KBM-7 (cell line): ENCODE measurements around the gene IRF2BP1.
"Not testable (repeated sequence)": the region's sequence is repeated elsewhere in the genome, so short reads cannot be mapped to it uniquely, and the experiment has no call there.

ENCODE experiments used
- DNase-seq: peaks from one replicate; pipeline ENCODE4 v3.0.0-alpha.2; 2015
- in situ Hi-C: fragments of 300-500 bp; cut with MboI; formaldehyde crosslinking; loops from 2 replicates; pipeline ENCODE4 v1.14.3; 2020; ENCODE audit warnings: low sequenced_read_pairs, low pct_unique_long_range_greater_than_20kb, mixed read lengths

IRF2BP1 gene

GRCh38 chr19:45883586-45883880, 2.4 kb downstream of the IRF2BP1 start:
- in situ Hi-C loops, result no loop called here
- no peak for DNase-seq

GRCh38 chr19:45882652-45883585, 3.0 kb downstream of the IRF2BP1 start:
- peak; percentile 98 for DNase-seq
- in situ Hi-C loops, result no loop called here

- no peak for DNase-seq
- in situ Hi-C loops, result no loop called here
Measured at GRCh38 chr19:45881909-45882528, 3.9 kb downstream of the IRF2BP1 start.

DNA sequence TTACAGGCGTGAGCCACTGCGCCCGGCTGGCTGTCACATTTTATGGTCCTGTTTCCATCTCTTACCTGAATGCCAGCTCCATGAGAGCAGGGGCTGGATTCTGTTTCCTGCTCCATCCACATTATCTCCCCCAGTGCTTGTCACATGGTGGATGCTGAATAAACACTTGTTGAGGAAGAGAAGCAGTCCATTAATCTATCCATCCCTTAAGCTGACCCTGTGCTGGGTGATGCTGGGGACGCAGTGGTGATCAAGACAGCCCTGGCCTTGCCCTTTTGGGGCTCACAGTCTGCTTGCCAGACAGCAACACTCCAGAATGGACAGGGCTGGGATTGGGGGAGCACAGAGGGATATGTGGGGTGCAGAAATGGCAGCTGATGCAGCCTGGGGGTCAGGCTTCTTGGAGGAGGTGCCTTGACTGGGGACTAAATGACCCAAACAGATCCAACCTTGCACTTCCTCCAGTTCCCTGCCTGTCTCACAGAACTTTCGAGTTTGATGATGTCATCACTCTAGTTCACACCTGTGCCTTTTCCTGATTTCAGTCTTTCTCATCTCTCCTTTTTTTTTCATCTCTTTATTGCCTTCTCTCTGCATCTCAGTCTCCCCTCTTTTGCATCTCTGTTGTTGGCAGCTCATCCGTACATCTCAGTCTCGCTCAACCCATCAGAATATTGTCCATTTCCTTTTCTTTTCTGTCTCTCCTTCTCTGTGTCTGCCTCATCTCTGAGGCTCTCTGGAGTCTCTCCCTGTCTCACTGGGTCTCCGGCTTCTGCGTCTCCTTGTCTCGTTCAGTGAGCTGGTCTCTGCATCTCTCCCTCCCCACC, 4.6 kb downstream of the IRF2BP1 start:
- in situ Hi-C loops, result no loop called here
- no peak for DNase-seq

GRCh38 chr19:45879971-45880370, 6.0 kb downstream of the IRF2BP1 start:
- in situ Hi-C loops, result no loop called here
- no peak for DNase-seq

- no peak for DNase-seq
- in situ Hi-C loops, result no loop called here
Measured at GRCh38 chr19:45879055-45879454, 6.9 kb downstream of the IRF2BP1 start.

DNA sequence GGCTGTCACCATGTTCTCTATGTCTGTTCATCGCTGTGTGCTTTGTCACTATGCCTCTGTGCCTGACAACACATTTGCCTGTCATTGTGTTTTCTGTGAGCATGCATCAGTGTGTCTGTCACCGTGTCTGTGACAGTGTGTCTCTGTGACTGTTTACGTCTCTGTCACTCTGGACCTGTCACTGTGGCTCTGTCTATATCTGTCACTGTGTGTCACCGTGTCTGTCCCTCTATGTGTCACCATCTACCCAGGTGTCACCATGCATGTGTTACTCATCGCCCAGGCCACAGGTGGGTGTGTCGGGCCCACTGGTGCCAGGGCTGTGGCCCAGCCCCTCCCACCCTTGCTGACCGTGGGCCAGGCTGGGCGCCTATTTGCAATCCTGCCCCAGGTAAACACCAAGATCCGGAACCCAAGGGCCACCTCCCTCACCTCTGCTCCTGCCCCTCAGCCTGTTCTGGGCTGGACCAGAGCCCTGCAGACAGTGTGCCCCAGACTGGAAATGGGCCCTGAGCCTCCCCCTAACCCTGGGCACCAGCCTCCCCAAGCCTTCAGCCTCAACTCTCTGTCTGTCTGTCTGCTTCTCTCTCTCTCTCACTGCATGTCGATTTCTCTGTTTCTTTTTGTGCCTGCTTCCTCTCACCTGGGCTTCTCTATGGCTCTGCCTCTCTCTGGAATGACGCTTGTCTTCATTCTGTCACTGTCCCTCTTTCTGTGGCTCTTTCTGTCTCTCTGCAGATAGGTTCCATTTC, 7.7 kb downstream of the IRF2BP1 start:
- in situ Hi-C loops, result no loop called here
- DNase-seq, result no peak

DNA sequence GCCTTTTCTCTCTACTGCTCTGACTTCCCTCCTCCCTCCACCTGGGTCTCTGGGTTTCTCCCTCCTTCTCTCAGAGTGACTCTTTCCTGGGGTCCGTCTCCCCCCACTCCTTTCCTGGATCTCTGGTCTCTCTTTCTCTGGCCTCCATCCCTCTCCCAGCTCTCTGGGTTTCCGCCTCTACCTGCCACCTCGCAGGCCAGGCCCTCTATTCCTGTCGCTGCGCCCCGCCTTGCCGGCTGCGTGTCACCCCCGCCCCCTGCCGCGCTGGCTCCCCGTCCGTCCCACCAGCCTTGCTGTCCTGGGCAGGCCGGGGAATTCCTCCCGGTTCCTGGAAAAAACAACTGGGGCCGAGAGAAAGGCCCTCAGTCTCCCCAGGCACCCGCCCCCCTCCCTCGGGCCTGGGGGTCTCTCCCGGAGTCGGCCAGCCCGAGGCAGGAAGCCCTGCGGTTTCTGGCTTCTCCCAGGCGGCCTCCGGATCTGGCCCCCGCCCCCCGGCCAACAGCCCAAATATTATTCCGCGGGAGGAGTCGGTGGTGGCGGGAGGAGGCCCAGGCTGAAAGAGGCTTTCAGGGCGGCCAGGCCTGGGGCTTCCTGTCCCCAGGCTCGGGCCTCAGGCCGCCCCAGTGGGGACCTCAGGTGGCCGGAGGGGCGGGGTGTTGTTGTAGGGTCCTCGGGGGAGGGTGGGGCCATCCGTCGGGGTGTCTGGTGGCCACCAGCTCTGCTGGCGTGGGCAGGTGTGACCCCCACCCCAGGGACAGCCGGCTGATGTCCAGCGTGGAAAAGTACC, 9.3 kb downstream of the IRF2BP1 start:
- DNase-seq, result peak; percentile 70
- in situ Hi-C loops, result no loop called here

DNA sequence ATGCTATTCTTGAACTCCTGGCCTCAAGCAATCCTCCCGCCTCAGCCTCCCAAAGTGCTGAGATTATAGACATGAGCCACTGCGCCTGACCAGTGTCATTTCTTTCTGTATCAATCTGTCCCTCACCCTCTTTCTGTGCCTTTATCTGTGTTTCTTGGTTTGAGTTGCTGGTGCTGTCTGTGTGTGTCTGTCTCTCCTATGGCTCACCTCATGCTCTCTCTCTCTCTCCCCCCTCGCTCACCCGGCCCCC, 9.9 kb downstream of the IRF2BP1 start:
- in situ Hi-C loops, result no loop called here
- no peak for DNase-seq

GRCh38 chr19:45874620-45874966, 11.3 kb downstream of the IRF2BP1 start:
- no peak for DNase-seq
- in situ Hi-C loops, result no loop called here

GRCh38 chr19:45873219-45873772, 12.6 kb downstream of the IRF2BP1 start:
- no peak for DNase-seq
- in situ Hi-C loops, result no loop called here

DNA sequence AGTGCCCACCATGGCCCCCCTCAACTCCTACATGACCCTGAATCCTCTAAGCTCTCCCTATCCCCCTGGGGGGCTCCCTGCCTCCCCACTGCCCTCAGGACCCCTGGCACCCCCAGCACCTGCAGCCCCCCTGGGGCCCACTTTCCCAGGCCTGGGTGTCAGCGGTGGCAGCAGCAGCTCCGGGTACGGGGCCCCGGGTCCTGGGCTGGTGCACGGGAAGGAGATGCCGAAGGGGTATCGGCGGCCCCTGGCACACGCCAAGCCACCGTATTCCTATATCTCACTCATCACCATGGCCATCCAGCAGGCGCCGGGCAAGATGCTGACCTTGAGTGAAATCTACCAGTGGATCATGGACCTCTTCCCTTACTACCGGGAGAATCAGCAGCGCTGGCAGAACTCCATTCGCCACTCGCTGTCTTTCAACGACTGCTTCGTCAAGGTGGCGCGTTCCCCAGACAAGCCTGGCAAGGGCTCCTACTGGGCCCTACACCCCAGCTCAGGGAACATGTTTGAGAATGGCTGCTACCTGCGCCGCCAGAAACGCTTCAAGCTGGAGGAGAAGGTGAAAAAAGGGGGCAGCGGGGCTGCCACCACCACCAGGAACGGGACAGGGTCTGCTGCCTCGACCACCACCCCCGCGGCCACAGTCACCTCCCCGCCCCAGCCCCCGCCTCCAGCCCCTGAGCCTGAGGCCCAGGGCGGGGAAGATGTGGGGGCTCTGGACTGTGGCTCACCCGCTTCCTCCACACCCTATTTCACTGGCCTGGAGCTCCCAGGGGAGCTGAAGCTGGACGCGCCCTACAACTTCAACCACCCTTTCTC, 13.6 kb downstream of the IRF2BP1 start:
- in situ Hi-C loops, result no loop called here
- DNase-seq, result no peak

DNA sequence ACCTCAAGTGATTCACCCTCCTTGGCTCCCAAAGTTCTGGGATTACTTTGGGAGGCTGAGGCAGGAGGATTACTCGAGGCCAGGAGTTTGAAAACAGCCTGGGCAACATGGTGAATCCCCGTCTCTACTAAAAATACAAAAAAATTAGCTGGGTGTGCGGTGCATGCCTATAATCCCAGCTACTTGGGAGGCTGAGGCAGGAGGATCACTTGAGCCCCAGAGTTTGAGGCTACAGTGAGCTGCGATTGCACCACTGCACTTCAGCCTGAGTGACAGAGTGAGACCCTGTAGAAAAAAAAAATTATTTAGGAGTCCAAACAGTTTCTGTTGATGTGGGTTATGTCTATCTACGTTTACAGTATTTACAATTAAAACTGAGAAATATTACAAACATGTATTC, 15.1 kb downstream of the IRF2BP1 start:
- in situ Hi-C loops, result no loop called here
- no peak for DNase-seq

GRCh38 chr19:45867241-45867640, 18.7 kb downstream of the IRF2BP1 start:
- DNase-seq, in situ Hi-C loops: not testable (repeated sequence)

GRCh38 chr19:45866400-45867176, 19.4 kb downstream of the IRF2BP1 start:
- no peak for DNase-seq
- in situ Hi-C loops, result no loop called here

- in situ Hi-C loops, result no loop called here
- DNase-seq, result no peak
Measured at GRCh38 chr19:45865269-45865948, 20.5 kb downstream of the IRF2BP1 start.

GRCh38 chr19:45864629-45865082, 21.3 kb downstream of the IRF2BP1 start:
- in situ Hi-C loops, result no loop called here
- no peak for DNase-seq
